Activated B cell treated with CpG ODN at 0.5 μM for 24 hours (primary cell): ENCODE measurements around the gene MRPS34. TPM values are rescaled to one million over a fixed set of nuclear protein-coding genes. Genes with fewer than 3 reads are reported as not detected.
A peak's percentile ranks its signal among the peaks of the same experiment; 100 is the strongest.

Experiments used
- ATAC-seq: fragments of 200-7000 bp; cut with Tn5 transposase; one replicate; pipeline ENCODE4 v1.10.0; 2021; ENCODE audit warnings: low read depth, mild to moderate bottlenecking, moderate library complexity
- CTCF ChIA-PET: fragments of 350-600 bp; sonication (Branson Sonifier 250); formaldehyde crosslinking; loops from one replicate; lab custom pipeline; 2021; ENCODE audit warnings: antibody characterized with exemption; lab: Charles Lee
- POLR2A ChIA-PET: fragments of 350-600 bp; sonication (Branson Sonifier 250); formaldehyde crosslinking; loops from one replicate; lab custom pipeline; 2021; ENCODE audit warnings: antibody characterized with exemption; lab: Charles Lee
- DNase-seq: peaks from one replicate; pipeline ENCODE4 v3.0.0; 2022
- H3K27ac Mint-ChIP-seq: one replicate; pipeline ENCODE4 v1.8.0; 2020; ENCODE audit warnings: mixed read lengths
- H3K27me3 Mint-ChIP-seq: one replicate; pipeline ENCODE4 v1.8.0; 2021; ENCODE audit warnings: mixed read lengths
- H3K36me3 Mint-ChIP-seq: one replicate; pipeline ENCODE4 v1.8.0; 2021; ENCODE audit warnings: low read depth, mixed read lengths
- H3K4me1 Mint-ChIP-seq: one replicate; pipeline ENCODE4 v1.8.0; 2021; ENCODE audit warnings: mixed read lengths
- H3K4me3 Mint-ChIP-seq: one replicate; pipeline ENCODE4 v1.8.0; 2020; ENCODE audit warnings: mild to moderate bottlenecking, mixed read lengths
- H3K9me3 Mint-ChIP-seq: one replicate; pipeline ENCODE4 v1.8.0; 2020; ENCODE audit warnings: mixed read lengths
- CTCF ChIP-seq: fragments of 200-600 bp; IDR thresholded peaks from one replicate; pipeline ENCODE4 v1.8.0; 2022; ENCODE audit warnings: antibody characterized with exemption, mild to moderate bottlenecking
- intact Hi-C: fragments of 100-400 bp; cut with micrococcal nuclease; formaldehyde crosslinking; loops from one replicate; pipeline ENCODE4 v1.15.1; 2024
- total RNA-seq: library from RNA; stranded (reverse); gene quantifications from 2 replicates; pipeline ENCODE4 v1.2.3, GENCODE V29; 2022

Gene MRPS34
- total RNA-seq, 1 donor from 2014 or later: 60.9 TPM

- TF ChIP-seq CTCF: no peak
- intact Hi-C loops: loop anchor here (2.0 to 5.0 kb wide), 3 partner anchors 66 to 430 kb away; partner anchors contain the start of gene MAPK8IP3
- Mint-ChIP-seq H3K27me3 (no peaks in the 10 kb centered on the region), H3K4me1 (peaks cover 24% of the 10 kb centered on the region), H3K9me3 (no peaks in the 10 kb centered on the region), H3K27ac (peak within 1 kb of the TSS; percentile 89), H3K36me3 (peaks cover 38% of the 10 kb centered on the region), H3K4me3 (peak within 1 kb of the TSS; percentile 87)
- no peak for ATAC-seq
- ChIA-PET CTCF (interaction anchor here (0.8 to 3.3 kb wide), 4 partner anchors 8 to 66 kb away, joined by 3 to 15 read pairs (median 3); partner anchors contain the start of genes MAPK8IP3, NUBP2 and SPSB3), POLR2A (interaction anchor here (0.6 to 5.6 kb wide), 13 partner anchors 10 to 352 kb away, joined by 3 to 88 read pairs (median 3); partner anchors contain the start of genes FAHD1, JPT2, MAPK8IP3 and NUBP2)
- peak; percentile 31 for DNase-seq
Measured at GRCh38 chr16:1772362-1772907, 499 bp downstream of the MRPS34 start, which contains the start of gene EME2. EME2 (plus strand) TSS chr16:1772810; CDS start chr16:1773228, 418 bp downstream.

GRCh38 chr16:1771864-1772361 lies 1.0 kb downstream of the MRPS34 start:
- ChIA-PET CTCF (interaction anchor here (0.6 to 3.3 kb wide), 2 partner anchors 10 to 66 kb away, joined by 3 to 15 read pairs; partner anchors contain the start of genes MAPK8IP3, NUBP2 and SPSB3), POLR2A (interaction anchor here (0.7 to 5.6 kb wide), 10 partner anchors 8 to 468 kb away, joined by 3 to 88 read pairs (median 4); partner anchors contain the start of genes FAHD1, JPT2, MAPK8IP3 and NUBP2)
- peak overlapping the region; percentile 89 for H3K27ac Mint-ChIP-seq
- no peaks in the 10 kb centered on the region for H3K27me3 Mint-ChIP-seq
- intact Hi-C loops: loop anchor here (2.0 to 5.0 kb wide), 4 partner anchors 65 to 430 kb away; partner anchors contain the start of genes CRAMP1, IFT140 and MAPK8IP3
- H3K4me3 Mint-ChIP-seq: peak overlapping the region; percentile 87
- no peak for DNase-seq
- peaks cover 24% of the 10 kb centered on the region for H3K4me1 Mint-ChIP-seq
- H3K9me3 Mint-ChIP-seq: no peaks in the 10 kb centered on the region
- ATAC-seq: no peak
- no peak for TF ChIP-seq CTCF
- peaks cover 42% of the 10 kb centered on the region for H3K36me3 Mint-ChIP-seq

GRCh38 chr16:1771188-1771863 lies 1.6 kb downstream of the MRPS34 start, which contains the start of gene NME3:
NME3 (minus strand) TSS chr16:1771543; CDS start chr16:1771534, 9 bp downstream.
- ATAC-seq (peak; percentile 47), DNase-seq (peak; percentile 77)
- POLR2A ChIA-PET: interaction anchor here (0.5 to 5.6 kb wide), 16 partner anchors 9 to 467 kb away, joined by 3 to 88 read pairs (median 3); partner anchors contain the start of genes FAHD1, JPT2, MAPK8IP3 and NUBP2
- no peaks in the 10 kb centered on the region for H3K9me3 Mint-ChIP-seq
- H3K4me3 Mint-ChIP-seq: peak within 1 kb of the TSS; percentile 87
- CTCF ChIA-PET: interaction anchor here (0.6 to 3.3 kb wide), 4 partner anchors 11 to 66 kb away, joined by 3 to 15 read pairs (median 7); partner anchors contain the start of genes MAPK8IP3, NUBP2 and SPSB3
- peaks cover 42% of the 10 kb centered on the region for H3K36me3 Mint-ChIP-seq
- no peaks in the 10 kb centered on the region for H3K27me3 Mint-ChIP-seq
- peaks cover 24% of the 10 kb centered on the region for H3K4me1 Mint-ChIP-seq
- peak within 1 kb of the TSS; percentile 89 for H3K27ac Mint-ChIP-seq
- TF ChIP-seq CTCF: no peak
- intact Hi-C loops: loop anchor here (2.0 to 5.0 kb wide), 2 partner anchors 159 to 429 kb away; partner anchors contain the start of genes CRAMP1 and IFT140

GRCh38 chr16:1770328-1771187 lies 2.4 kb downstream of the MRPS34 start:
- DNase-seq (peak; percentile 60), ATAC-seq (peak; percentile 48)
- Mint-ChIP-seq H3K4me3 (peak overlapping the region; percentile 80), H3K4me1 (peaks cover 24% of the 10 kb centered on the region), H3K27ac (peak overlapping the region; percentile 69), H3K36me3 (peaks cover 45% of the 10 kb centered on the region), H3K9me3 (no peaks in the 10 kb centered on the region), H3K27me3 (no peaks in the 10 kb centered on the region)
- CTCF ChIA-PET: interaction anchor here (1.2 to 2.1 kb wide), 2 partner anchors 12 to 64 kb away, joined by 6 to 8 read pairs; partner anchors contain the start of genes MAPK8IP3, NUBP2 and SPSB3
- intact Hi-C loops: loop anchor here (2.0 to 5.0 kb wide), 2 partner anchors 158 to 428 kb away; partner anchors contain the start of genes CRAMP1 and IFT140
- no peak for TF ChIP-seq CTCF
- POLR2A ChIA-PET: interaction anchor here (0.5 to 5.6 kb wide), 19 partner anchors 8 to 694 kb away, joined by 3 to 88 read pairs (median 4); partner anchors contain the start of genes FAHD1, JPT2, MAPK8IP3 and NUBP2
